Measurements from ENCODE around the gene MED26. TPM values are rescaled to one million over a fixed set of nuclear protein-coding genes. Genes with fewer than 3 reads are reported as not detected.
A peak's percentile ranks its signal among the peaks of the same experiment; 100 is the strongest.

MED26 gene
- total and polyA plus RNA-seq, 9 of the 15 experiments (the other 6 are each of a cell fraction or from before 2014, with no cell fraction given) = 0.71 to 15.1 (median 6.2) TPM

- H3K9me1 ChIP-seq (ENCODE audit: control insufficient read depth, insufficient read depth, low read length) = no peaks in the 10 kb centered on the region
- ChIA-PET CTCF (ENCODE audit: low intra/inter-chr PET ratio) (no interaction called here), POLR2A (interaction anchor here (1.1 to 2.0 kb wide), 2 partner anchors 8 to 9 kb away, joined by 3 to 9 read pairs; partner anchors contain the start of gene SLC35E1)
- peaks cover 15% of the 10 kb centered on the region for H3K79me2 ChIP-seq (ENCODE audit: control insufficient read depth, insufficient read depth, low read length)
- no peak overlapping the region for H3K4me3 ChIP-seq
- H3K9ac ChIP-seq (ENCODE audit: insufficient read depth in 1 of 2, low read depth in 2 of 2, low read length in 2 of 2) = no peak overlapping the region
- H3K27me3 ChIP-seq (ENCODE audit: control insufficient read depth in 2 of 2, insufficient read depth in 2 of 2, low read length in 2 of 2) = no peaks in the 10 kb centered on the region
- H3K4me2 ChIP-seq (ENCODE audit: insufficient read depth, low read length) = no peak overlapping the region
- 0 out of 2 replicates have a peak, but pooled peaks cover under 1% of the 10 kb centered on the region for H4K20me1 ChIP-seq (replicated peaks; ENCODE audit: control insufficient read depth, insufficient read depth, low read length)
- no peaks in the 10 kb centered on the region for H3K9me3 ChIP-seq (replicated peaks; ENCODE audit: control insufficient read depth, insufficient read depth, low read depth, low read length)
- H3K27ac ChIP-seq (ENCODE audit: extremely low read depth, low read depth, low read length) = no peak overlapping the region
- H3K4me1 ChIP-seq (replicated peaks in 1 of 2; ENCODE audit: control insufficient read depth in 2 of 2, insufficient read depth in 2 of 2, low read length in 2 of 2) = peaks cover 9 to 18% of the 10 kb centered on the region in 2 experiments; a peak in 3 of 5 replicates
- no peak for TF ChIP-seq ZNF592 (IDR thresholded peaks at IDR 0.05)
- no peak for TF ChIP-seq OTX1 (CRISPR knock-in tag; IDR thresholded peaks at IDR 0.05)
- TF ChIP-seq ZNF408 (CRISPR knock-in tag; IDR thresholded peaks at IDR 0.05; ENCODE audit: low read depth) = no peak
- TF ChIP-seq ZFX (CRISPR knock-in tag; IDR thresholded peaks at IDR 0.05) = no peak
- TF ChIP-seq DEAF1 (CRISPR knock-in tag; IDR thresholded peaks at IDR 0.05) = no peak
- no peak for TF ChIP-seq RBBP5 (IDR thresholded peaks at IDR 0.05; ENCODE audit: borderline replicate concordance, insufficient read depth, low read length, poor library complexity, severe bottlenecking)
- TF ChIP-seq, protein P1, sequence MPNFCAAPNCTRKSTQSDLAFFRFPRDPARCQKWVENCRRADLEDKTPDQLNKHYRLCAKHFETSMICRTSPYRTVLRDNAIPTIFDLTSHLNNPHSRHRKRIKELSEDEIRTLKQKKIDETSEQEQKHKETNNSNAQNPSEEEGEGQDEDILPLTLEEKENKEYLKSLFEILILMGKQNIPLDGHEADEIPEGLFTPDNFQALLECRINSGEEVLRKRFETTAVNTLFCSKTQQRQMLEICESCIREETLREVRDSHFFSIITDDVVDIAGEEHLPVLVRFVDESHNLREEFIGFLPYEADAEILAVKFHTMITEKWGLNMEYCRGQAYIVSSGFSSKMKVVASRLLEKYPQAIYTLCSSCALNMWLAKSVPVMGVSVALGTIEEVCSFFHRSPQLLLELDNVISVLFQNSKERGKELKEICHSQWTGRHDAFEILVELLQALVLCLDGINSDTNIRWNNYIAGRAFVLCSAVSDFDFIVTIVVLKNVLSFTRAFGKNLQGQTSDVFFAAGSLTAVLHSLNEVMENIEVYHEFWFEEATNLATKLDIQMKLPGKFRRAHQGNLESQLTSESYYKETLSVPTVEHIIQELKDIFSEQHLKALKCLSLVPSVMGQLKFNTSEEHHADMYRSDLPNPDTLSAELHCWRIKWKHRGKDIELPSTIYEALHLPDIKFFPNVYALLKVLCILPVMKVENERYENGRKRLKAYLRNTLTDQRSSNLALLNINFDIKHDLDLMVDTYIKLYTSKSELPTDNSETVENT (CRISPR knock-in tag; IDR thresholded peaks at IDR 0.05) = no peak
- BruUV-seq (replicated peaks) = no TSS peak
- peaks cover 82% of the 10 kb centered on the region for H3K36me3 ChIP-seq (ENCODE audit: control insufficient read depth, insufficient read depth, low read length)
- H2AFZ ChIP-seq (ENCODE audit: low read depth, low read length) = no peak overlapping the region
- DNase-seq (ENCODE audit: extremely low read depth in 1 of 4, low spot score in 3 of 4) = peak in 1 of 4 experiments; percentile 2
- no peak for ATAC-seq
- 79% methylated on average over 6 of the region's 7 CpGs for WGBS (ENCODE audit: insufficient coverage, low coverage, missing lambda C conversion rate)
- intact Hi-C loops (cut with micrococcal nuclease) = no loop called here
- in situ Hi-C loops (cut with MboI) = no loop called here
- no peak for FAIRE-seq
Measured at GRCh38 chr19:16564842-16565241, 63.2 kb downstream of the MED26 start.

All from K562 (cell line).